Measurements from ENCODE around the gene KCMF1.

KCMF1 gene

DNA sequence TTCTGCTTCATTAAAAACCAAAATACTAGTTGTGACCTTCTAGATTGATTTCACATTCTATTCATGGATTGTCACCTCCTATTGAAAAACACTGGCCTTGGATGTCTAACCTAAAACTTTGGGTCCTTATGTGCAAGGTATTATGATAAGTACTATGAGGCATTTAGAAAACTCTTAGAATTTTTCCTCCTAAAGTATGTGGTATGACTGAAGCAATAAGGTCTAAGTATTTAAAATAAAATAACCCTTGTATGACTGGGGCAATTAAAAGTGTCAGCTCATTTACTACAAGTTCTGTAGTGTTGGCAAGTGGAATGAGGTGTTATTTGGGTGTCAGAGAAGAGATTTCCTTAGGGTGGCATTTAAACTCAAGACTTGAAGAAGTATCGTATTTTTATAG, 15.1 kb downstream of the KCMF1 start:
- no peak for DNase-seq

DNA sequence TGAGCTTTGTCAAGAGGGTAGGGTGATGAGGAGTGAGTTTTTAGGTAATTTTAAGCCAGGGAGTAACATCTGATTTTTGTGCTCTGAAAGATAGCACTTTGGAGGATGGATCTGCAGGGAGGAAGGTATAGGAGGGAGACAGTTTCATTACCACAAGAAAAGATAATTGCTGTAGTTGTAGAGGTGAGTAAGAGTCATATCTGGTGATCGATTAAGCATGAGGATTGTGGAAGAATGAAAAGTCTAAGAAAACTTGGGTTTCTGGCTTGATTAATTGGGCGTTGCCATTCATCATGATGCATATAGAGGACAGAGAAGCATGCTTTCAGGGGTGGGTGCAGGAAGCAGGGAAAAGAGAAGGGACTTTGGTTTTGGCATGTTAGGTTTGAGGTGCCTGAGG, 18.5 kb downstream of the KCMF1 start:
- no peak for DNase-seq

DNA sequence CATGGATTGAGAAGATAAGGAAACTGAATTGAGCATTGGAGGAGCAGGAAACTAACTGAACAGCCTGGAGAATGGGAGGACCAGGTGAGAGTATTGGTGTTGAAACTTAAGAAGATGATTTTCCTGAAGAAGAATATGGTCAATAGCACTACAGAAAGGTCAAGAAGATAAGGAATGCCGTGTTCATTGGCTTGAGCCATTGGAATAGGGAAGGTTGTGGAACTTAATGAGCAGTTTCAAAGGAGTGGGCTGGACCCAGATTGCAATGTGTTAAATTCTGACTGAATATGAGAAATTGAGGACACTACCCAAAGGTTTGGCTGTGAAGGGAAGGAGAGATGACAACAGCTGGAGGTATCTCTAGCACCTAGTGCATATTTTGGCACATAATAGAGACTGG, 19.0 kb downstream of the KCMF1 start:
- DNase-seq, result no peak

DNA sequence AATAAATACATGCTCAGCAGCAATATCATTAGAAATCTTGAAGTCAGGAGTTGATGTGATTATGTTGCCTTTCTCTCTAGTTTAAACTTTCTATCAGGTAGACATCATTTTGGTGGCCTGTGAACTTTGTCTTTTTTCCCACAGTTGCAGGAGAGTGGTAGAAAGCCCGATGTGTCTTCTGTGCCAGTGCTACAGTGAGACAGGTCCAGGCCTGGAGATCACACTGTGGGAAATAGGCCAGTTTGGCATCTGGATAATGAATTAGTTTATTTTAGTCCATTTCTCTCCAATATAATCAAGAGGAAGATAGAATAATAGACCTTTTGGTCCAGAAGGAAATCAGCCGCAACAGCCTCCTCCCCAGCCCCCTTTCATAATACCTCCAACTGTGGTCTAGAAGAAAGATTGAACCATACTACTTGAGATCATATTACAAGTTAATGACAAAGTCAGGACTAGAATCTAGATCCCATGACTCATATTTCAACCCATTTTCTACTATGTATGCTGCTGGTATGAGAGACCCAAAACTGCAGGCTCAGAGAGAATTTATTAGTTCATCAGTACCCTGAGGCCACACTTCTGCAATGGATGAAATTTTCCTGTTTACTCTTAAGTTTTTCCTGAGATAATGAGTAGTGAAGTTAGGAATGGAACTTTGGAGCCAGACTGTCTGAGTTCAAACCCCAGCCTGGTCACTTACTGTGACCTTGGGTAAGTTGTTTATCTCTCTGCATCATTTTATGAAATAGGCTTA, 20.6 kb downstream of the KCMF1 start:
- no peak for DNase-seq

DNA sequence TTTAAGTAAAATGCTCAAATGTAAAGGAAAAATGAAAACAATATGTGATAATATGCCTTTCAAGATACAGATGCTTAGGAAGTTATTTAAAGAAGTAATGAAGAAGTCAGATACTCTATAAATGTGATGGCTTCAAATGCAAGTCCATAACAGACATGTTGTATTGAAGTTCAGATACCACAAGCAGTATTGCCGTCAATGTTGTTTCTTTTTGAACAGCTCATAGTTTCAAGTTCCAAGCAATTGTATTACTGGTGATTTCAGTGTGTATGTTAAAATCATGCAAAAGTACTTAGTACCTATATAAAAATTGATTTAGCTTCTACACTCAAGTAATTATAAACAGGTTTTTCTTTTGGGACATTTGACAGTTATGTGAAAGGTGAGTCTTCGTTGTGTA, 24.9 kb downstream of the KCMF1 start:
- no peak for DNase-seq

DNA sequence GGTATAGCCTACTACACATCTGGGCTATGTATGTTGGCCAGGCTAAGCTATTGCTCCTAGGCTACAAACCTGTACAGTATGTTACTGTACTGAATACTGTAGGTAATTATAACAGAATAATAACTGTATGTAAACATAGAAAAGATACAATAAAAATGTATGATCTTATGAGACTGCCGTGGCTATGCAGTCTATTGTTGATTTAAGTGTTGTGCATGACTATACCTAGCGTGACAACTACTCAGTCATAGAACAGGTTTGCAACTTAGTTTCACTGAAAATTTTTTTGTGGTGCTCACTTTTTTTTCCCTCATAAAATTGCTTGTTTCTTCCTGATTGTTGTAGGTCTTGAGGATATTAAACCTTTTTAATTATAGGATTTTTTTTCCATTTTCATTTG, 25.9 kb downstream of the KCMF1 start:
- DNase-seq, result no peak

DNA sequence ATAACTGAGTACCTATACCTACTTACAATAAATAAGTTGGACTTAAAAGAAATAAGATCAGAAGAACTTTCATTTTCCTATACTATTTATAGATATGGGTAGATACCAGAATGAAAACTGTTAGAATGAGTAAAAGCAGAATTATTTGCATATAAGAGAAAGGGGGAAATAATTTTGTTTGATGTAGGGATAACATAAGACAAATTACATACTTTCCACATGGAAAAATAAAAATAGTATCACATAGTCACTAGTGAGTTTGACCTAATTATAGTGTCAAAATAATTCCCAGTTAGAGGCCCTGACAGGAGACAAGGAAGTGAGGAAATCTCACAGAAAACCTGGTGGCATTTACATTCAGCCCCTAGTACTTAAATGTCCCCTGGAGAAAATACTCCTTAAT, 28.6 kb downstream of the KCMF1 start:
- DNase-seq, result no peak

DNA sequence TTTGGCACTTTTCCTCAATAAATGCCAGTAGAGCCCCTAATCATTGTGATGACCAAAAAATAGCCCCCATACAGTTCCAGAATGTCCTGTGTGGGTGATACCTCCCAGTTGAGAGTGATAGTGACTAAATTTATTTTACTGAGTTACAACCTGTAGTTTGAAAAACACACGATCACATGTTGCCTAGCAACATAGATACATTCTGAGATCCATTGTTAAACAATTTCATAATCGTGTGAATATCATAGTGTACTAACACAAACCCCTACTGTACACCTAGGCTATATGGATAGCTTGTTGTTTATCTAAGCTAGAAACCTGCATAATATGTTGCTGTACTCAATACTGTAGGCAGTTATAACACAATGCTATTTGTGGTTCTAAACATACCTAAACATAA, 30.6 kb downstream of the KCMF1 start:
- DNase-seq, result no peak

DNA sequence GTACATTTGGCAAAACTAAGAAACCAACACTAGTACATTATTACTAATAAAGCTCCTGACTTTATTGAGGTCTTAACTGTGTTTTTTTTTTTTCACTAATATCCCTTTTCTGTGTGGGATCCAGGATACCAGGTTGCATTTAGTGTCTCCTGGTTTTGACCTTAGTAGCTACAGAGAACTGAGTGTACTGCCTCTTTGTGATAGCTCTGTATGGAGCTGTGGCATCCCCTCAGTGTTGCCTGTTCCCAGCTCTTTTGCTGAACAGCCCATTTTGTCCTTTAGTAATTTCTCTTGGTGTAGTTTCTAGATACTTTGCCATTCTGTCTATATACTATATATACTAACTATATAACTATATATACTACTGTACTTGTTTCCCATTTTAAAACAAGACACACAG, 31.6 kb downstream of the KCMF1 start:
- DNase-seq, result no peak

DNA sequence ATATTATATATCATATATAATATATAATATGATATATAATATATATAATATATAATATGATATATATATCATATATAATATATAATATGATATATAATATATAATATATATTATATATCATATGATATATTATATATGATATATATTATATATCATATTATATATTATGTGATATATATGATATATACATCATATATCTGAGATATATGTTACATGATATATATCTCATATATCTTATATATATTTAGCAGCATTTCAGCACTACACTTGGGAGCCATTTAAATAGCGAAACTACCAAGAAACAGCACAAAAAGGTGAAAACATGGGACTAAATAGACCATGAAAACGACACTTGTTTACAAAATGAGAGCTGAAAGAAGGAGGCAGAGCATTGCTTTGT, 37.3 kb downstream of the KCMF1 start:
- no peak for DNase-seq

DNA sequence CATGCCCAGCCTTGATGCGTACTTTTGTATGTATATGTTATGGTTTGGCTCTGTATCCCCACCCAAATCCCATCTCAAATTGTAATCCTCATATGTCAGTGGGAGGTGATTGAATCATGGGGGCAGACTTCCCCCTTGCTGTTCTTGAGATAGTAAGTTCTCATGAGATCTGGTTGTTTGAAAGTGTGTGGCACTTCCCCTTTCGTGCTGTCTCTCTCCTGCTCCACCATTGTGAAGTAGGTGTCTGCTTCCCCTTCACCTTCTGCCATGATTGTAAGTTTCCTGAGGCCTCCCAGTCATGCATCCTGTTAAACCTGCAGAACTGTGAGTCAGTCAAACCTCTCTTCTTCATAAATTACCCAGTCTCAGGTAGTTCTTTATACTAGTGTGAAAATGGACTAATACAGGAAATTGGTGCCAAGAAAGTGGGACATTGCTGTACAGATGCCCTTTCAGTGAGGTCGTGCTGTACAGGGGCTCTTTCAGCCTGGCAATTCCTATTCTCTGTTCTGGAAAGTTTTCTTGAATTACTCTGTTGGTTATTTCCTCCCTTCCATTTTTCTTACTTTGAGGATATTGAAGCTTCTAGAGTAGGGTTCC, 38.2 kb downstream of the KCMF1 start:
- peak; percentile 70 for DNase-seq

DNA sequence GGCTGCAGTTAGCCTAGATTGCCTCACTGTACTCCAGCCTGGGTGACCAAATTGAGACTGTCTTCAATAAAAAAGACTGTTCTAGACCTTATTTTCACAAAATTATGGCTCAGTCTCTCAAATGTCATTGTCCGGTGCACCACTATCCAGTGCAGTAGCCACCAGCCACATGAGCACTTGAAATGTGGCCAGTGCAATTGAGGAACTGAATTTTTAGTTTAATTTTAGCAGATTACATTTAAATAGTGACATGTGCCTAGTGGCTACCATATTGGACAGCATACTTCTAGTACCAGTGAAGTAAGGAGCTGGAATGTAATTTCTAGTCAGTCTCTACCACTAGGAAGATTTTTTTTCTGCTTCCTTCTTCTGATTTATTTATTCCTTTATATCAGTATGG, 39.4 kb downstream of the KCMF1 start:
- DNase-seq, result no peak

DNA sequence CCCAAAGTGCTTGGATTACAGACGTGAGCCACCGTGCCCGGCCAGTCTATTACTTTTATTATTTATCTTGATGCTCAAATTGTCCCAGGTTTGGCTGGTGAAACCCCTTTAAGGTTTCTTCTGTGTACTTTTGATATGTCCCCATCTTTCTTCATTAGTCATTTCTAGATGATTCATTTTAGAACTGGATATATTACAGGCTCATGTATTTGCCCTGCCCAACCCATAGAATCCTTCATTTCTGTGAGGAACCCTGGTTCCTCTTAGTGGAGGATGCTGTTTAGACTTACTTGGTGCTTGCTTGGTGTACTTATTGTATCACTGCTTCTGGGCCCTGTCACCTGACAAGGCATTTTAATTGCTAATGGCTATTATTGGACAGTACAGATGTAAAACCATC, 40.1 kb downstream of the KCMF1 start:
- DNase-seq, result no peak

DNA sequence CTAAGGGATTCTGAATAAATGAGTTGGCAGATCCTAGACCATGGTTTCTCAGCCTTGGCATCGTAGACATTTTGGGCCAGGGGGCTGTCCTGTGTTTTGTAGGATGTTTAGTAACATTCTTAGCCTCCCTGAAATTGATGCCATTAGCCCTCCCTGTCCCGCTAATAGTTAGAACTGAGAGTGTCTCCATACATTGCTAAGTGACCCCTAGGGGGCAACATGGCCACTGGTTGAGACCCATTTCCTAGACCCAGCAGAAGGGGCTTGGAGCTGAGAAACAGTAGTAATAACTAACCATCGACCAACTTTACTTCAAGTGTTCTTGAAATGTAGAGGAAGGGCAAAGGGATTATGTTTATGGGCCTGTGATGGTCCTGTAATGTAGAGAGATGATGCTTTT, 40.8 kb downstream of the KCMF1 start:
- DNase-seq, result peak; percentile 36

DNA sequence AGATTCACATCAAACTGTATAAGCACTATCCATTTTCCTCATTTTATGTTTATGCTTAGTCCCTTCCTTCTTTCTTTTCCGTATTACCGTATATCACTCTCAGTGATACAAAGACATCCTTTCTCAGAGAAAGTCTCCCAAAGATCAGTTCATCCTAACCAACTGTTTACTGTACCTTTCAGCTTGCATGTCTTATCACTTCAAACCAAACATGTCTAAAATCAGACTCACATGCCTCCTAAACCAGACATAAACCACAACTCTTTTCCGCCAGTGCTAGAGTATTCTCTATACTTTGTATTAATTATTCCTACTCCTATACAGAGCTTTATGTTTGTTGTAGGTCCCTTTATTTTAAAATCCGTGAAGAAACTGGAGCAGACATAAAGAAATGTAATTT, 41.5 kb downstream of the KCMF1 start:
- DNase-seq, result peak; percentile 74

DNA sequence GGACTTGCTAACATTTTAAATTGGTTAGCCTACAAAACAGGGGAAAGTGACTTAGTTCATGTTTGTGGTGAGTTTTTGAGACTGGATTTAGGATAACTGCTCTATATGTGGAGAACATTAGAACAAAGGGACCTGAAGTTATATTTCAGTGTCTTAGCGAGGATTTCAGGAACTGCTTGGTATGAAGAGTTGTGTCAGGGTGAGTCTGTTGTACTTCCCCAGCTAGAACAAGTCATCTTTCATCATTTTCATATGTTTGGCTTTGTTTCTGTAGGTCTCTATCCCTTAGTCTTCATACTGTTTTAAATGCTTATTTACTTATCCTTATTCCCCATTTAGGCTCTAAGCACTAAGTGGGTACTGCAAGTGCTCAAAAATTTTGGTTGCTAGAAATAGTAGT, 41.9 kb downstream of the KCMF1 start:
- no peak for DNase-seq

DNA sequence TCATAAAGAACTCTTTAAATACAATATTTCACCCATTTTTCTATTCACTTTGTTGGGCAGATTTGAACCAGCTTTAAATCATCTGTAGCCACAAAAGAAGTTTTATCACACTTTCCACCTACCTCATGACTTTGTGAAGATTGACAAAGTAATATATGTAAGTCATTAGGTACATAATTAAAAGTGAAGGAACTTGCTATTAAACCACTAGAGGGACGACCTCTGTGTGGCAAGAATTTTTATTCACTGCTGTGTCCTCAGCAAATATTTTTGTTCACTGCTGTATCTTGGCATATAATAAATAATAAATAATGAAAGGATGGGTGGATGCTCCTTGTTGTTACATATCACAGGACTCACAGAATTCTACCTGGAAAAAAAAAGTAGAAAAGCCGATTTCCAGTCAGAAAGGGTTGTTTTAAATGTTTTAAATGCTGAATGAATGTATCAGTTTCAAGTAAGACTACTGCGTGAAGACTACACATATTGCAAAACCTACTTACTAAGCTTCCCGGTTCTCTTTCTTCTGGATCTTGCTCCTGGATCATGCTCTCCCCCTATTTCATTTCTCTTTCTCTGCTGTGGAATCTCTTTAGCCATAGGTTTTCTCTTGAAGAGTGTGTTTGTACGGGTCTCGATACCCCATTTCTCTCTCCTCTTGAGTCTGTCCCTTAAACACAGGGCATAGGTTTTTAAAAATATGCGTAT, 44.8 kb downstream of the KCMF1 start:
- peak; percentile 52 for DNase-seq

DNA sequence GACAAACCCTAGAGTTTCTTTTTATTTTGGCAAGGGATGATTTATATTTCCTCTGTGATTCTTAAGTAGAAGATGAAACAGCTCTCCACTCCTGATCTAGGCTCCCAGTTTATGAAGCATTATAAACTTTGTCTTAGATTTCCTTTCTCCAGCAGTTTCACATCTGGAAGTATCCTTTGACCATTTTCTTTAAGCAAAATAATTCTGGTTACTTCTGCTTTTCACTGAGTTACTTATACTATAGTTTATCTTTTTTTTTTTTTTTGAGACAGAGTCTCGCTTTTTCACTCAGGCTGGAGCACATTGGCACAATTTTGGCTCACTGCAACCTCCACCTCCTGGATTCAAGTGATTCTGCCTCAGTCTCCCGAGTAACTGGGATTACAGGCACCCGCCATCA, 45.5 kb downstream of the KCMF1 start:
- DNase-seq, result no peak

DNA sequence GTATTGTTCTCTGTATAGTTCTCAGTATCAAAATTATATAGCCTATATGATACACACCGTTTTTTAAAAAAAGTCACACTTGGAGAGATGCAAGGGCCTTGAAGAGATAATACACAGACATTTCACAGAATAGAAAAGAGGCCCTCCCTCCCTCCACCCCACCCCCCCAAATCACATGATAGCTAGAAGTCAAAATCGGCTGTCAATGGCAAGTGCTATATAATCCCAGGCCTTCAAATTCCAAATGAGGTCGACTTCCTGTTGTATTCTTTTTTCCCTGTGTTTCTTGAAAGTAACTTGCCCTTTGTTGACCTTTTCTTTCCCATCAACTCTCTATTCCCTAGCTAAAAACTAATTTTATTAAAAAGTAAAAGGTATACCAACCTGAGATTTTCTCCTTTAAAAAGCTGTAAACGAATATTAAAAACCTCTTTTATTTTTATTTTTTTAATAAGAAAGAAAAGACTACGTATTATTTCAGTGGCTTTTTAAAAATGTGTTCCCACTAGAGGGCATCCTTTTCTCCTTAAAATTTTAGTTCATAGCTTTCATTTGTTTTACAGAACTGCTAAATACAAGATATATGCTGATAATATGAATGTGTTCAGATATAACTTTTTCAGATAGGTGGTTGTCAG, 46.6 kb downstream of the KCMF1 start:
- DNase-seq, result peak; percentile 62

DNA sequence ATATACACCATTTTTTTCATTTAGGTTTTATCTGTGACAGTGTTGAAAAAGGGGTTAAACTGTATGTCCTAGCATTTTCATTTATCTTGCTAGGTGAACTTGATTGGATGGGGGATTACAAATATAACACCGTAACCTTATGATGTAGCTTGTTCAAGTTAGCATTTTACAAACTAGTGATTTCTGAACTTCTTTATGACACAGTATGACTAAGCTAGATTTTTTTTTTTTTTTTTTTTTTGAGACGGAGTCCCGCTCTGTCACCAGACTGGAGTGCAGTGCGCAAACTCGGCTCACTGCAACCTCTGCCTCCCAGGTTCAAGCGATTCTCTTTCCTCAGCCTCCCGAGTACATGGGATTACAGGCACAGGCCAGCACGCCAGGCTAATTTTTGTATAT, 47.1 kb downstream of the KCMF1 start:
- DNase-seq, result no peak

DNA sequence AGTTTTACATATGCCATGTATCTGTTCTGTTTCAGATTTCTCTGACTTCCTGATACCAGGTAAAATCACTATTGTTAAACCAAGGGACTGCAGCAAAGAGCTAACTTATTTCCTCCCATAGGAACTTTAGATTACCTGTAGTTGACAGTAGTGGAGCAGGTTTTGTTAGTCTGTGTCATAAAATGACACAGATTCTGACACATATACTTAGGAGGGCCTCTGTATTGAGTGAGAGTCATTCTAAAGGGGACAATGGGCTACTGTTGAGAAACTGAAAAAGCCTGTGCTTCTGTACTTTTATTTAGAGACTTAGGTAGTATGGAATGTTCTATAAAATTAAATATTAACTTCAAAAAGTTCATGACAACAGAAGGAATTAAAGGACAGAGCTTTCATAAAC, 48.2 kb downstream of the KCMF1 start:
- no peak for DNase-seq

DNA sequence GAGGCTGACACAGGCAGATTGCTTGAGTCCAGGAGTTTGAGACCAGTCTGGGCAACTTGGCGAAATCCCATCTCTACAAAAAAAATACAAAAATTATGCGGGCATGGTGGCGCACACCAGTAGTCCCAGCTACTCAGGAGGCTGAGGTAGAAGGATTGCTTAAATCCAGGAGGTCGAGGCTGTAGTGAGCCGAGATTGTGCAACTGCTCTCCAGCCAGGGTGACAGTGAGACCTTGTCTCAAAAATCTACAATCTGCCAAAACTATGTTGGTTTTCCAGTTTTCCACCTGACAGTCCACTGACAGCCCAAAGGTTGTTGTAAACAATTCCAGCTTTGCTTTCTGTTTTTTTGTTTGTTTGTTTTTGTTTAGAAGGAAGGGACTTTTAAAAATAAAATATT, 51.3 kb downstream of the KCMF1 start:
- no peak for DNase-seq

DNA sequence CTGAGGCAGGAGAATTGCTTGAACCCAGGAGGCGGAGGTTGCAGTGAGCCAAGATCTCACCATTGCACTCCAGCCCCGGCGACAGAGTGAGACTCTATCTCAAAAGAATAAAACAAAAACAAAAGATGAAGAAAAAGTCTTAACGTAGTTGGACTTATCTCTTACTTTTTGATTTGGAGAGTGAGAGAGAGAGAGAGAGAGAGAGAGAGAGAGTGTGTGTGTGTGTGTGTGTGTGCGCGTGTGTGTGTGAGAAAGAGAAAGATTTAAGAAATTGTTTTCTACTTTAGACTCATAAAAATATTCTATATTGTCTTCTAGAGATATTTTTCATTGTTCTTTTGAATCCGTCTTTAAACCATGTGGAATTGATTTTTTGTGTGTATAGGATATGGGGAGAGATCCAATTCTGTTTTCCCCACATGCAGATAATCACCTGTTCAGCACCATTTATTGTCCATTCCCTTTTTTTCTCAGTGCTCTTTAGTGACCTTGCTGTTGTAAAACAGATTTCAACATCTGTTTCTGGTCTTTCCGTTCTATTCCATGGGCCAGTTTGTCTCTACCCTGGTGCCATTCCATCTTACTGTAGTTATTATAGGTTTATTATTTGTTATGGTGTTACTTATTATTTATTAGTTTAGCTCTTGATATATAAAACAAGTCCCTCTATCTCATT, 53.5 kb downstream of the KCMF1 start:
- no peak for DNase-seq

Data from hematopoietic multipotent progenitor cell treated with erythropoietin and hydrocortisone succinate and interleukin-3 and kit ligand, for 4 days (in vitro differentiated cells).